ENCODE measurements around the gene KDM4B.

Gene KDM4B

GRCh38 chr19:5070331-5070730, 101.4 kb downstream of the KDM4B start:
- no peak overlapping the region for H3K27ac ChIP-seq
- no peak for TF ChIP-seq CTCF (conservative IDR thresholded peaks at IDR 0.05)
- no peak for TF ChIP-seq ZFX (IDR thresholded peaks at IDR 0.05)

GRCh38 chr19:5070930-5071329, 102.0 kb downstream of the KDM4B start:
- no peak overlapping the region for H3K27ac ChIP-seq
- no peak for TF ChIP-seq CTCF (conservative IDR thresholded peaks at IDR 0.05)
- TF ChIP-seq ZFX (IDR thresholded peaks at IDR 0.05): no peak

GRCh38 chr19:5071579-5071978, 102.7 kb downstream of the KDM4B start:
- TF ChIP-seq CTCF (conservative IDR thresholded peaks at IDR 0.05) (no peak), ZFX (IDR thresholded peaks at IDR 0.05) (no peak)

GRCh38 chr19:5072115-5072514, 103.2 kb downstream of the KDM4B start:
- TF ChIP-seq ZFX (IDR thresholded peaks at IDR 0.05): no peak
- TF ChIP-seq CTCF (conservative IDR thresholded peaks at IDR 0.05): no peak
- no peak overlapping the region for H3K27ac ChIP-seq

More at GRCh38 chr19:5071579-5071978, 102.7 kb downstream of the KDM4B start:
- no peak overlapping the region for H3K27ac ChIP-seq

GRCh38 chr19:5073153-5073844, 104.4 kb downstream of the KDM4B start:
- H3K27ac ChIP-seq: no peak overlapping the region
- TF ChIP-seq ZFX (IDR thresholded peaks at IDR 0.05) (no peak), CTCF (conservative IDR thresholded peaks at IDR 0.05) (no peak)

GRCh38 chr19:5074407-5074806, 105.5 kb downstream of the KDM4B start:
- TF ChIP-seq CTCF (conservative IDR thresholded peaks at IDR 0.05) (no peak), ZFX (IDR thresholded peaks at IDR 0.05) (no peak)
- no peak overlapping the region for H3K27ac ChIP-seq

GRCh38 chr19:5074830-5075394, 106.0 kb downstream of the KDM4B start:
- no peak overlapping the region for H3K27ac ChIP-seq
- TF ChIP-seq CTCF (conservative IDR thresholded peaks at IDR 0.05) (no peak), ZFX (IDR thresholded peaks at IDR 0.05) (no peak)

All from C4-2B (cell line).